Tibial nerve (tissue), 4 donors: ENCODE measurements around the gene MAD2L2. TPM values are rescaled to one million over a fixed set of nuclear protein-coding genes. Genes with fewer than 3 reads are reported as not detected.

Source experiments
- DNase-seq, 2 donors: peaks; one replicate each; pipeline ENCODE4 v3.0.0-alpha.2; 2019; ENCODE audit warnings: low spot score in 2 of 2
- H3K27ac ChIP-seq, 4 donors: fragments of 200-600 bp; sonication (generic) in 3 of 4; one replicate each; pipeline ENCODE4 v1.5.1; 2017 to 2019; ENCODE audit warnings: mild to moderate bottlenecking in 1 of 4
- H3K27me3 ChIP-seq, 2 donors: fragments of 200-600 bp; sonication (generic) in 1 of 2; one replicate each; pipeline versions ENCODE4 v1.5.1 to v1.6.0; 2017 to 2019
- H3K36me3 ChIP-seq, 3 donors: fragments of 200-600 bp; sonication (generic); one replicate each; pipeline ENCODE4 v1.5.1; 2018 to 2019
- H3K4me1 ChIP-seq, 4 donors: fragments of 200-600 bp; sonication (generic) in 3 of 4; one replicate each; pipeline ENCODE4 v1.5.1; 2017 to 2019
- H3K4me3 ChIP-seq, 4 donors: fragments of 200-600 bp; sonication (generic) in 3 of 4; one replicate each; pipeline ENCODE4 v1.5.1; 2017 to 2019; ENCODE audit warnings: mild to moderate bottlenecking in 1 of 4, moderate library complexity in 1 of 4
- H3K9me3 ChIP-seq, 4 donors: fragments of 200-600 bp; sonication (generic) in 3 of 4; one replicate each; pipeline ENCODE4 v1.5.1; 2017 to 2019
- CTCF ChIP-seq, 5 experiments: fragments of 200-600 bp in 3 of 5; fragments of 450-650 bp in 2 of 5; sonication (generic) in 3 of 5; IDR thresholded peaks; one replicate each; pipeline ENCODE4 v1.5.1; 2016 to 2019; ENCODE audit warnings: antibody characterized with exemption in 5 of 5, mild to moderate bottlenecking in 3 of 5, moderate library complexity in 2 of 5
- EP300 ChIP-seq, 2 donors: sonication (generic); formaldehyde crosslinking; IDR thresholded peaks; one replicate each; pipeline ENCODE4 v1.6.1; 2017; ENCODE audit warnings: antibody characterized with exemption in 2 of 2, mild to moderate bottlenecking in 1 of 2
- POLR2A ChIP-seq, 2 donors: fragments of 450-650 bp; IDR thresholded peaks; one replicate each; pipeline ENCODE4 v1.6.1; 2017; ENCODE audit warnings: antibody characterized with exemption in 2 of 2, mild to moderate bottlenecking in 2 of 2, moderate library complexity in 2 of 2
- WGBS, 2 donors: methylation state at CpG; one replicate each; pipeline ENCODE4 v1.1.5; 2018; 5-methylcytosine and 5-hydroxymethylcytosine counted together
- total RNA-seq, 4 donors: library from RNA; depleted of rRNA; stranded (reverse); fragments of >200 nt; gene quantifications; one replicate each; pipeline ENCODE4 v1.1.0, GENCODE V29; 2016

MAD2L2 gene
- total RNA-seq, 4 donors from 2014 or later, result 28.2 to 56.1 (median 32.3) TPM

GRCh38 chr1:11711490-11711889, 30.5 kb upstream of the MAD2L2 start:
- H3K9me3 ChIP-seq, result no peaks in the 10 kb centered on the region
- peaks cover 0 to 5% (median 0%) of the 10 kb centered on the region in 4 donors for H3K4me1 ChIP-seq
- 94% methylated on average over 5 of the region's 5 CpGs for WGBS, 2 donors
- H3K27ac ChIP-seq, result no peak overlapping the region
- no peaks in the 10 kb centered on the region for H3K27me3 ChIP-seq
- no peaks in the 10 kb centered on the region for H3K36me3 ChIP-seq
- TF ChIP-seq EP300 (IDR thresholded peaks at IDR 0.05), result no peak
- TF ChIP-seq POLR2A (IDR thresholded peaks at IDR 0.05), result no peak
- TF ChIP-seq CTCF (IDR thresholded peaks at IDR 0.05), result no peak
- no peak for DNase-seq
- H3K4me3 ChIP-seq, result no peak overlapping the region

GRCh38 chr1:11708554-11709350, 27.8 kb upstream of the MAD2L2 start:
- no peak for DNase-seq
- Histone ChIP-seq H3K36me3 (no peaks in the 10 kb centered on the region), H3K4me3 (no peak overlapping the region), H3K27me3 (peaks cover 0 to 7% of the 10 kb centered on the region in 2 donors), H3K9me3 (no peaks in the 10 kb centered on the region), H3K27ac (no peak overlapping the region), H3K4me1 (peaks cover 0 to 18% (median 2%) of the 10 kb centered on the region in 4 donors)
- WGBS, 2 donors, result 77 to 82% methylated on average over 7 to 11 of the region's 11 CpGs
- no peak for TF ChIP-seq EP300 (IDR thresholded peaks at IDR 0.05)
- TF ChIP-seq POLR2A (IDR thresholded peaks at IDR 0.05), result no peak
- no peak for TF ChIP-seq CTCF (IDR thresholded peaks at IDR 0.05)

- peaks cover 0 to 11% of the 10 kb centered on the region in 2 donors for H3K27me3 ChIP-seq
- H3K4me1 ChIP-seq, result peaks cover 0 to 27% (median 2%) of the 10 kb centered on the region in 4 donors
- no peaks in the 10 kb centered on the region for H3K9me3 ChIP-seq
- H3K4me3 ChIP-seq, result no peak overlapping the region
- no peaks in the 10 kb centered on the region for H3K36me3 ChIP-seq
- no peak overlapping the region for H3K27ac ChIP-seq
- TF ChIP-seq EP300 (IDR thresholded peaks at IDR 0.05) (no peak), CTCF (IDR thresholded peaks at IDR 0.05) (no peak), POLR2A (IDR thresholded peaks at IDR 0.05) (no peak)
- 38 to 53% methylated on average over 15 to 17 of the region's 17 CpGs for WGBS, 2 donors
- DNase-seq, result no peak
Observed at GRCh38 chr1:11707621-11708276, 26.8 kb upstream of the MAD2L2 start.

GRCh38 chr1:11706292-11706691, 25.3 kb upstream of the MAD2L2 start:
- DNase-seq, result no peak
- Histone ChIP-seq H3K27ac (no peak overlapping the region), H3K27me3 (peaks cover 0 to 21% of the 10 kb centered on the region in 2 donors), H3K36me3 (no peaks in the 10 kb centered on the region), H3K4me3 (no peak overlapping the region), H3K4me1 (peaks cover 0 to 42% (median 3%) of the 10 kb centered on the region in 4 donors), H3K9me3 (no peaks in the 10 kb centered on the region)
- TF ChIP-seq POLR2A (IDR thresholded peaks at IDR 0.05) (no peak), EP300 (IDR thresholded peaks at IDR 0.05) (no peak), CTCF (IDR thresholded peaks at IDR 0.05) (no peak)
- 89 to 93% methylated on average over 4 to 14 of the region's 14 CpGs for WGBS, 2 donors

- no peak overlapping the region for H3K27ac ChIP-seq
- H3K36me3 ChIP-seq, result no peaks in the 10 kb centered on the region
- H3K4me3 ChIP-seq, result no peak overlapping the region
- no peak for DNase-seq
- H3K9me3 ChIP-seq, result no peaks in the 10 kb centered on the region
- H3K4me1 ChIP-seq, result peaks cover 0 to 49% (median 5%) of the 10 kb centered on the region in 4 donors
- 53 to 68% methylated on average over 9 of the region's 9 CpGs for WGBS, 2 donors
- TF ChIP-seq EP300 (IDR thresholded peaks at IDR 0.05) (no peak), POLR2A (IDR thresholded peaks at IDR 0.05) (no peak), CTCF (IDR thresholded peaks at IDR 0.05) (no peak)
- H3K27me3 ChIP-seq, result peaks cover 0 to 28% of the 10 kb centered on the region in 2 donors
Observed at GRCh38 chr1:11705596-11705995, 24.6 kb upstream of the MAD2L2 start.
